ENCODE measurements around the gene LEMD3.

Gene LEMD3

GRCh38 chr12:65208964-65209654 is 39.7 kb downstream of the LEMD3 start:
- DNase-seq = no peak

DNA sequence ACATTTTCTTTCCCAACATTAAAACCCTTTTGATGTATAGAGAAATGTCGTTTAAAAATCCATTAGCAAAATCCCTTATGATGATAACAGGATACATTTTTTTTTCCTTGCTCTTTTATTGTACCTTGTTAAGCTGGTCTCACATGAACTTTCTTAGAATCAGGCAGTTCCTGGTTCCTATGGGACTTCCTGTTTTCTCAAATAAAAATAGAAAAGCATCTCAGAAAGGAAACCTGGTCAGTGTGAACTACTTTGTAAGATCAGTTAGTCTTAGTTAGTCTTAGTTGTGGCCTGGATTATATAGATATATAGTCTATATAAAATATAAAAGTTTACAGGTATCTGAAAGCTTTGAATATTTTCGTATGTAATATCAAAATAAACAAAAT is 40.3 kb downstream of the LEMD3 start:
- no peak for DNase-seq

GRCh38 chr12:65217086-65217485 is 47.7 kb downstream of the LEMD3 start:
- DNase-seq = no peak

GRCh38 chr12:65220761-65221160 is 51.4 kb downstream of the LEMD3 start:
- DNase-seq = no peak

DNA sequence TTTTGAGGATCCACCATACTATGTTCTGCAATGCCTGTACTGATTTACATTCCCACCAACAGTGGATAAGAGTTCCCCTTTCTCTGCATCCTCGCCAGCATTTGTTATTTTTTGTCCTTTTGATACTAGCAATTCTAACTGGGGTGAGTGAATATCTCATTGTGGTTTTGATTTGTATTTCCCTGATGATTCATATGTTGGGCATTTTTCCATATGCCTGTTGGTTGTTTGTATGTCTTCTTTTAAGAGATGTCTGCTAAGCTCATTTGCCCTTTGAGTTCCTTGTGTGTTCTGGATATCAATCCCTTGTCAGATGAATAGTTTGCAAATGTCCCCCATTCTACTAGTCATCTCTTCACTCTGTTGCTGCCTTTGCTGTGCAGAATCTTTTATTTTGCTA is 60.1 kb downstream of the LEMD3 start:
- no peak for DNase-seq

- DNase-seq = no peak
These were observed 63.2 kb downstream of the LEMD3 start for GRCh38 chr12:65232476-65233077.

DNA sequence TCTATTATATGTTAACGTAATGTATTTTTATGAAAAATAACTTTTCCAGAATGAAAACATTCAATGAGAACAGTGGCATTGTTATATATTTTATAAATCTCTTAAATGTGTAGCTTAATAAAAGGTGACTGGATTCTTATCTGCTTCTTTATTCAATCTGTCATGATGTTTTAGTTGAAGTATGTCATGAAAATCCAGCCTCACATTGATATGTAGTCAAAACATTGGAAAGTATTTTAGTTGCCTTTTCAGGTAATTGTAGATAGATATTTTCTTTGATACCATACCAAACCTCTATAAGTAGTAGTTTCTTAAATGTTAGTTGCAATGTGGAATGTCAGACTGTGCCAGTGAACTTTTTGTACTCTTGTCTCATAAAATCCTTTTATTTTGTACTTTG is 67.8 kb downstream of the LEMD3 start:
- DNase-seq = no peak

DNA sequence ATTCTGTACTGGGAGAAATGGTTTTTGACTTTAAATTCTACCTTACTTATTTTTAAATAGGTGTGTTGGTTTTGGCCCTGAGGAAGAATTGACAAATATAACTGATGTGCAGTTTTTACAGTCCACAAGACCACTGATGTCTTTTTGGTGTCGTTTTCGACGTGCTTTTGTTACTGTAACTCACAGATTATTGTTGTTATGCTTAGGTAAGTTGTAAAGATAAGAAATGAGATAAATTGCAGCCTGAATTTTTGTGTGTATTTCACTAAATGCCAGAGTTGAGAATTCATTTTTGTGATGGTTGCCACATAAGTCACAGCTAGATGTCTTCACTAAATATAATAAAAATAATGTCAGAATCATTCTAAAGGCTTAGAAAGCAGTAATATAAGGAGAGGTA is 69.2 kb downstream of the LEMD3 start:
- no peak for DNase-seq

- no peak for DNase-seq
These were observed 79.6 kb downstream of the LEMD3 start for GRCh38 chr12:65248656-65249633.

DNA sequence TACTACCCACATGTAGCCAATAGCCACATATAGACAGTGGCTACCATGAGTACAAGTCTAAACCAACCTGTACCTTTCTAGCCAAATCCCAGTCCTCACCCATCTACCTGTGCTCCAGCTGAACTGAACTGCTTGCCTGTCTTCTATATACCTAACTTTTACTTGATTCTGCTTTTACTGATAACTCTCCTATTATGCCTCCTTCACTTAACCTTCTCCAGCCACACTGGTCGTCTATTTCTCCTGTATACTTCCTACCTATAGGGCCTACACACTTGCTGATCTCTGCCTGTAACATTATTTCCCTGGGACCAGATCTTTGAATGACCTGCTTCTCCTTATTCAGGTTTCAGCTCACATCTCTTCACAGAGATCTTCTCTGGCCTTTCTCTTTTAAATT is 83.1 kb downstream of the LEMD3 start:
- DNase-seq = no peak

GRCh38 chr12:65257986-65258385 is 88.6 kb downstream of the LEMD3 start:
- DNase-seq = no peak

GRCh38 chr12:65259501-65259900 is 90.1 kb downstream of the LEMD3 start:
- no peak for DNase-seq

GRCh38 chr12:65263777-65264176 is 94.4 kb downstream of the LEMD3 start:
- DNase-seq = no peak

- no peak for DNase-seq
These were observed 97.0 kb downstream of the LEMD3 start for GRCh38 chr12:65266408-65266807.

GRCh38 chr12:65269603-65270002 is 100.2 kb downstream of the LEMD3 start:
- no peak for DNase-seq

GRCh38 chr12:65274602-65275272 is 105.4 kb downstream of the LEMD3 start:
- DNase-seq = no peak

DNA sequence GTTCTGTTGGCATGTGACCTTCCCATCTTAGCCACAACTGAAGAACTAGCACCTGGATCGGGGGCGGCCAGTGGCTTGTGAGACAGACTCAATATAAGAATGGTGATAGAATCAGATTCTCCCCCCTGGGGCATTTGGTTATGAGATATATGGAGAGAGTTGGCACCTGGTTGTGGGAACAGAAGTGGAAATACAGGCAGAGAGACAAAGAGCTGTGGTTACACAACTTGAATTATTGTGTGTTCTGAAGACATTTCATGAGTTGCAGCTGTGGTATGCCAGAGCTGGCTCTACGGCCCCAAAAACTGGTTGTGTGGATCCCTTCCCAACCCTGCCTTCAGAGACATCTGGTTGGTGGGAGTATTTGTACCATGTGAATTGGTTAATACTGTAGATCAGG is 106.2 kb downstream of the LEMD3 start:
- DNase-seq = no peak

DNA sequence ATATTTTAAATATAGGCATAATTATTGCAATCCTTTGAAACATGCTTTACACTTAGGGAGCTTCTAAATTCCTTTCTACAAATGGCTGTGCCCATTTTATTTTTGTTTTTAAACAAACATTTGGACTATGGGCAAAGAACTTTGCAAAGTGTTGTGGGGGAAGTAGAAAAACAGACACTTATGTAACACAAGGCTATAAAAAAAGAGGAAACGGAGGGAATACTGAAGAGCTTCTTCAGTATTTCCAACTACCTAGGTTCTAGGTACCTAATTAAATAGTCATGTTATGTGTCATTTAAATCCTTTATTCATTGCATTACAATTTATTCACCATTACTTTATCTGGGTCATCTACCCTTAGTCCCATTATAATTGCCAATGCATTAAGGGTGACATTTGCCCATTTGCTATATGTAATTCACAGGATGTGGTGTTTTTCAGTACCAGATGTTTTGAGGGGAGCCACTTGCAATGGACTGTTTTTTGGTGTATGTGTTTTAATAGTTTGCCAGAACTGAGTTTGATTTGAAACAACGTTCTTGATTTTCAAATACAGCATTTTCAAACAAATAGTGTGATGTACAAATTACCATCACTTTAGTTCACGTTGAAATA is 107.6 kb downstream of the LEMD3 start:
- no peak for DNase-seq

GRCh38 chr12:65277994-65278575 is 108.7 kb downstream of the LEMD3 start:
- DNase-seq = no peak

- DNase-seq = peak; percentile 59
These were observed 109.4 kb downstream of the LEMD3 start, which contains the start of gene MSRB3 for GRCh38 chr12:65278576-65279368. Gene MSRB3 (plus strand): TSS chr12:65278683. CDS start chr12:65308580, 29,897 bp downstream.

GRCh38 chr12:65279369-65280112 is 110.2 kb downstream of the LEMD3 start:
- no peak for DNase-seq

All from activated CD8-positive, alpha-beta memory T cell treated with anti-CD3 and anti-CD28 coated beads for 24 hours (primary cell).